H1 (cell line): Measurements from ENCODE around the gene TMEM150B. TPM values are rescaled to one million over a fixed set of nuclear protein-coding genes. Genes with fewer than 3 reads are reported as not detected.

Source experiments
- JUND ChIP-seq: IDR thresholded peaks from 2 replicates; pipeline ENCODE4 v1.6.1; 2011; ENCODE audit warnings: mild to moderate bottlenecking, improper control_type of control experiment, low read length
- SP1 ChIP-seq: IDR thresholded peaks from 2 replicates; pipeline ENCODE4 v1.6.1; 2011; ENCODE audit warnings: low read depth, low read length
- polyA plus RNA-seq, 7 experiments: library from polyadenylated mRNA; depleted of rRNA in 3 of 7; stranded (reverse) in 5 of 7; unstranded in 2 of 7; fragments of >200 nt in 5 of 7; fragments of 200-250 nt in 2 of 7; gene quantifications; 1 replicate in 5 of 7; 2 replicates in 1 of 7; 4 replicates in 1 of 7; pipeline versions ENCODE4 v1.2.1 to v1.2.3, GENCODE V29; 2011 to 2013; ENCODE audit warnings: missing spikeins in 2 of 7, mixed read lengths in 2 of 7
- total RNA-seq: library from RNA; stranded (reverse); fragmentation: NEBNext Ultra II Directional; extraction: Animal tissue kit (Norgen Biotek cat#: 25700); gene quantifications from 2 replicates; pipeline ENCODE4 v1.2.1, GENCODE V29; 2021

Gene TMEM150B
- total and polyA plus RNA-seq, 2 of the 8 experiments (the other 6 are each of a cell fraction or from before 2014, with no cell fraction given): 0.41 to 0.91 TPM

DNA sequence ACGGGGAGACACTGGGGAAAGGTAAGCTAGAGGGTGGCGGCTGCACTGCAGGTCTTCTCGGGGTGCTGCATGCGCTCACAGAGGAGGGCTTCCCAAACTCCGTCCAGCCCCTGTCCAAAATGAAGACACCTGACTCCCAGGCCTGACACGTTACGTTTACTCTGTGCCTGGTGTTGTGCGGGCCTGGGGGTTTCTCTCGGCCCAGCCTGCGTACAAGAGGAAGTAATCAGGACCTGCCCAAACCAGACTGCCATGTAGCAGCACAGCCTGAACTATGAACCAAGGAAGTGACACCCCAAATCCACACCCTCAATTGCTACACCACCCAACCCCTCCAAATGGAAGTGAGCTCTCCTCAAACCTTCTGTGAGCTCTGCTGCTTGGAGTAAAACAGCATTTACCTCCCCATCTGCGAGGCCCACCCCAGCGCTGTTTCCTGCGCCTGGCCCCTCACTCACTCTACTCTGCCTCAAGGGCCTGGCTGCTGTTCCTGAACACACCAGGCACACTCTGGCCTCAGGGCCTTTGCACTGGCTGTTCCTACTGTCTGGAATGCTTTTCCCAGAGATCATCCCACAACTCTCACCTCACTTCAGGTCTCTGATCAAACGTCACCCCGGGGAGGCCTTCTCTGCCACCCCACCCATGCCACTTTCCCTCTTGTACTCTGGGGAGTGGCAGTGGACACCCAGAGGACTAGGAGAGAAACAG lies 48.3 kb downstream of the TMEM150B start (continued):
- TF ChIP-seq JUND: no peak
- TF ChIP-seq SP1: no peak
